ENCODE measurements around the gene NR1H3.

The NR1H3 gene

GRCh38 chr11:47244448-47245350, 13.1 kb upstream of the NR1H3 start:
- no peak for DNase-seq

- no peak for DNase-seq
Measured at GRCh38 chr11:47245611-47246357, 12.0 kb upstream of the NR1H3 start.

GRCh38 chr11:47247502-47247901, 10.3 kb upstream of the NR1H3 start:
- no peak for DNase-seq

- DNase-seq: no peak
Measured at GRCh38 chr11:47248304-47248663, 9.5 kb upstream of the NR1H3 start.

GRCh38 chr11:47248664-47249377, 9.0 kb upstream of the NR1H3 start, which contains the start of gene ACP2:
TSS of gene ACP2 (minus strand) at chr11:47248814. CDS start at chr11:47248789, 25 bp downstream.
- peak; percentile 77 for DNase-seq

GRCh38 chr11:47249378-47249715, 8.4 kb upstream of the NR1H3 start:
- no peak for DNase-seq

- no peak for DNase-seq
Measured at GRCh38 chr11:47251751-47252150, 6.0 kb upstream of the NR1H3 start.

- DNase-seq: no peak
Measured at GRCh38 chr11:47253660-47254059, 4.1 kb upstream of the NR1H3 start.

GRCh38 chr11:47254386-47254785, 3.4 kb upstream of the NR1H3 start:
- DNase-seq: no peak

GRCh38 chr11:47256374-47256773, 1.4 kb upstream of the NR1H3 start:
- DNase-seq: no peak

- no peak for DNase-seq
Measured at GRCh38 chr11:47257177-47257516, 649 bp upstream of the NR1H3 start.

- no peak for DNase-seq
Measured at GRCh38 chr11:47258317-47258902, 614 bp downstream of the NR1H3 start.

GRCh38 chr11:47259232-47259977, 1.6 kb downstream of the NR1H3 start:
- DNase-seq: no peak

GRCh38 chr11:47260366-47260765, 2.6 kb downstream of the NR1H3 start:
- DNase-seq: no peak

GRCh38 chr11:47261291-47261800, 3.5 kb downstream of the NR1H3 start:
- no peak for DNase-seq

- no peak for DNase-seq
Measured at GRCh38 chr11:47264119-47264518, 6.3 kb downstream of the NR1H3 start.

GRCh38 chr11:47264521-47264920, 6.7 kb downstream of the NR1H3 start:
- DNase-seq: no peak

GRCh38 chr11:47267876-47268275, 10.1 kb downstream of the NR1H3 start:
- no peak for DNase-seq

GRCh38 chr11:47268448-47269001, 10.7 kb downstream of the NR1H3 start:
- DNase-seq: no peak

GRCh38 chr11:47269002-47269828, 11.4 kb downstream of the NR1H3 start:
- peak; percentile 82 for DNase-seq

GRCh38 chr11:47269829-47270305, 12.1 kb downstream of the NR1H3 start, which contains the start of gene MADD:
TSS of gene MADD (plus strand) at chr11:47270133.
- peak; percentile 82 for DNase-seq

Data from NCI-H446 treated with DMSO at 0.1 percent for 48 hours (cell line).